ENCODE results near the gene KCNK7. TPM values are rescaled to one million over a fixed set of nuclear protein-coding genes. Genes with fewer than 3 reads are reported as not detected.

Gene KCNK7
- total and polyA plus RNA-seq, 2 experiments from 2014 or later, result 0.60 TPM; not detected in 1

- TF ChIP-seq REST (IDR thresholded peaks at IDR 0.05; ENCODE audit: unreplicated experiment) (no peak), CTCF (conservative IDR thresholded peaks at IDR 0.05; ENCODE audit: low read depth in 2 of 2) (peak in 1 of 2 experiments; percentile 69; a peak in 3 of 4 replicates), ZNF114 (CRISPR knock-in tag; IDR thresholded peaks at IDR 0.05) (no peak), JUNB (IDR thresholded peaks at IDR 0.05; ENCODE audit: unreplicated experiment) (no peak), STAT1 (IDR thresholded peaks at IDR 0.05; ENCODE audit: unreplicated experiment) (no peak)
- peak overlapping the region; percentile 88 for H3K4me2 ChIP-seq
- no peak overlapping the region for H3K27ac Mint-ChIP-seq
- no peak overlapping the region; the same call in 2 of the 3 replicates for H3K4me3 Mint-ChIP-seq
- peaks cover 21% of the 10 kb centered on the region; the same call in 1 of the 2 replicates for H3F3A ChIP-seq (replicated peaks; ENCODE audit: low read depth)
- H3K27me3 ChIP-seq (ENCODE audit: insufficient read depth), result peaks cover 73% of the 10 kb centered on the region
- ATAC-seq (peak; percentile 6), DNase-seq (ENCODE audit: low spot score) (peak; percentile 54)
- H3K4me1 ChIP-seq (ENCODE audit: insufficient read depth), result peaks cover 13% of the 10 kb centered on the region
- H3K4me1 Mint-ChIP-seq, result peaks cover 34% of the 10 kb centered on the region
- H3K4me3 ChIP-seq, result peak overlapping the region; percentile 68; the same call in 1 of the 2 replicates
- no peak overlapping the region for H2AFZ ChIP-seq
- H3K27me3 Mint-ChIP-seq (ENCODE audit: insufficient read depth, low read depth, poor library complexity), result peaks cover 56% of the 10 kb centered on the region
- H4K20me1 ChIP-seq (replicated peaks; ENCODE audit: insufficient read depth), result peaks cover 3% of the 10 kb centered on the region; the same call in 1 of the 2 replicates
- no peaks in the 10 kb centered on the region; the same call in 2 of the 3 replicates for H3K9me3 Mint-ChIP-seq
- H3K27ac ChIP-seq (ENCODE audit: low read depth), result no peak overlapping the region
- no peaks in the 10 kb centered on the region for H3K36me3 ChIP-seq (ENCODE audit: insufficient read depth)
- no peaks in the 10 kb centered on the region; the same call in 2 of the 3 replicates for H3K36me3 Mint-ChIP-seq (ENCODE audit: low read depth)
- H3K9me2 ChIP-seq (ENCODE audit: insufficient read depth), result no peaks in the 10 kb centered on the region
- H3K79me2 ChIP-seq (replicated peaks; ENCODE audit: insufficient read depth), result no peaks in the 10 kb centered on the region
These were observed 48.0 kb downstream of the KCNK7 start for GRCh38 chr11:65547446-65548125.

- H3K27ac Mint-ChIP-seq, result no peak overlapping the region
- no peaks in the 10 kb centered on the region; the same call in 2 of the 3 replicates for H3K36me3 Mint-ChIP-seq (ENCODE audit: low read depth)
- peak; percentile 95 for DNase-seq (ENCODE audit: low spot score)
- Histone ChIP-seq H3K9me2 (ENCODE audit: insufficient read depth) (no peaks in the 10 kb centered on the region), H3K79me2 (replicated peaks; ENCODE audit: insufficient read depth) (no peaks in the 10 kb centered on the region), H3K4me1 (ENCODE audit: insufficient read depth) (peaks cover 13% of the 10 kb centered on the region), H3K4me2 (peak overlapping the region; percentile 88), H2AFZ (peak overlapping the region; percentile 81; the same call in 1 of the 2 replicates), H3F3A (replicated peaks; ENCODE audit: low read depth) (peaks cover 15% of the 10 kb centered on the region; the same call in 1 of the 2 replicates), H3K36me3 (ENCODE audit: insufficient read depth) (no peaks in the 10 kb centered on the region), H3K27ac (ENCODE audit: low read depth) (no peak overlapping the region), H3K4me3 (peak overlapping the region; percentile 68), H4K20me1 (replicated peaks; ENCODE audit: insufficient read depth) (peaks cover 3% of the 10 kb centered on the region; the same call in 1 of the 2 replicates), H3K27me3 (ENCODE audit: insufficient read depth) (peaks cover 73% of the 10 kb centered on the region)
- peaks cover 53% of the 10 kb centered on the region for H3K27me3 Mint-ChIP-seq (ENCODE audit: insufficient read depth, low read depth, poor library complexity)
- peaks cover 22% of the 10 kb centered on the region for H3K4me1 Mint-ChIP-seq
- peak; percentile 67 for ATAC-seq
- no peaks in the 10 kb centered on the region; the same call in 2 of the 3 replicates for H3K9me3 Mint-ChIP-seq
- peak overlapping the region; percentile 63 for H3K4me3 Mint-ChIP-seq
- TF ChIP-seq ZNF331 (CRISPR knock-in tag; IDR thresholded peaks at IDR 0.05; ENCODE audit: low read depth) (no peak), EZH2 (IDR thresholded peaks at IDR 0.05; ENCODE audit: low read depth, unreplicated experiment) (peak; percentile 72)
These were observed 49.2 kb downstream of the KCNK7 start for GRCh38 chr11:65546217-65546958.

All from GM23338 (cell line).